Activated CD8-positive, alpha-beta memory T cell treated with anti-CD3 and anti-CD28 coated beads for 48 hours (primary cell): ENCODE results near the gene LIN9.
A peak's percentile ranks its signal among the peaks of the same experiment; 100 is the strongest.

Experiments used
- DNase-seq, 3 experiments: peaks; one replicate each; pipeline ENCODE4 v3.0.0-alpha.2; 2020; ENCODE audit warnings: low read depth in 2 of 3, low spot score in 2 of 3

LIN9 gene

GRCh38 chr1:226320930-226321329 lies 12.0 kb upstream of the LIN9 start:
- DNase-seq: no peak

- no peak for DNase-seq
Measured at GRCh38 chr1:226318471-226318870, 9.5 kb upstream of the LIN9 start.

GRCh38 chr1:226314055-226314454 lies 5.1 kb upstream of the LIN9 start:
- DNase-seq: no peak

- no peak for DNase-seq
Measured at GRCh38 chr1:226312065-226312464, 3.1 kb upstream of the LIN9 start.

- no peak for DNase-seq
Measured at GRCh38 chr1:226311376-226311775, 2.4 kb upstream of the LIN9 start.

- DNase-seq: no peak
Measured at GRCh38 chr1:226310637-226311195, 1.8 kb upstream of the LIN9 start.

- DNase-seq: no peak
Measured at GRCh38 chr1:226310245-226310540, 1.2 kb upstream of the LIN9 start.

GRCh38 chr1:226309398-226310244 lies 657 bp upstream of the LIN9 start:
- no peak for DNase-seq

GRCh38 chr1:226308166-226308722 lies 720 bp downstream of the LIN9 start:
- peak; percentile 11 to 22 (median 13) for DNase-seq

- no peak for DNase-seq
Measured at GRCh38 chr1:226306425-226306824, 2.5 kb downstream of the LIN9 start.

- no peak for DNase-seq
Measured at GRCh38 chr1:226305184-226305583, 3.8 kb downstream of the LIN9 start.

- no peak for DNase-seq
Measured at GRCh38 chr1:226304291-226304955, 4.5 kb downstream of the LIN9 start.

GRCh38 chr1:226302731-226303130 lies 6.2 kb downstream of the LIN9 start:
- no peak for DNase-seq

- no peak for DNase-seq
Measured at GRCh38 chr1:226296911-226297310, 12.1 kb downstream of the LIN9 start.

GRCh38 chr1:226293553-226293920 lies 15.4 kb downstream of the LIN9 start:
- no peak for DNase-seq

- DNase-seq: no peak
Measured at GRCh38 chr1:226292874-226293552, 16.0 kb downstream of the LIN9 start.

GRCh38 chr1:226287587-226287986 lies 21.4 kb downstream of the LIN9 start:
- no peak for DNase-seq

- no peak for DNase-seq
Measured at GRCh38 chr1:226281058-226281457, 27.9 kb downstream of the LIN9 start.

GRCh38 chr1:226279498-226279897 lies 29.5 kb downstream of the LIN9 start:
- no peak for DNase-seq

- no peak for DNase-seq
Measured at GRCh38 chr1:226277897-226278296, 31.1 kb downstream of the LIN9 start.

- DNase-seq: no peak
Measured at GRCh38 chr1:226276987-226277386, 32.0 kb downstream of the LIN9 start.
